Panc1 (cell line): Measurements from ENCODE around the gene GPR173. TPM values are rescaled to one million over a fixed set of nuclear protein-coding genes. Genes with fewer than 3 reads are reported as not detected.

Experiments used
- ATAC-seq: fragments of 200-7000 bp; cut with Tn5 transposase; 2 replicates; pipeline ENCODE4 v1.9.1; 2020; ENCODE audit warnings: mild to moderate bottlenecking, moderate library complexity
- BruUV-seq: library from RNA; stranded (reverse); fragments of 400-500 nt; replicated peaks from 2 replicates; lab custom pipeline; 2021; lab: Mats Ljungman, UMichigan
- CTCF ChIA-PET: fragments of 300-600 bp; sonication (Branson Sonifier 250); formaldehyde crosslinking; loops from one replicate; lab custom pipeline; 2022; ENCODE audit warnings: antibody characterized with exemption; lab: Charles Lee
- POLR2A ChIA-PET: fragments of 300-600 bp; sonication (Branson Sonifier 250); formaldehyde crosslinking; loops from one replicate; lab custom pipeline; 2022; ENCODE audit warnings: antibody characterized with exemption; lab: Charles Lee
- DNase-seq: peaks from one replicate; pipeline ENCODE4 v3.0.0-alpha.2; 2010; ENCODE audit warnings: low read depth, low spot score
- H3K27ac ChIP-seq: 2 replicates; pipeline ENCODE4 v1.5.1; 2011; ENCODE audit warnings: mild to moderate bottlenecking, low read length, inconsistent platforms
- H3K27me3 ChIP-seq: fragments of 200-500 bp; sonication (Bioruptor generic); 2 replicates; pipeline ENCODE4 v1.6.0; 2014; ENCODE audit warnings: low read length, inconsistent platforms; ENCODE audit not compliant: control insufficient read depth, insufficient read depth
- H3K36me3 ChIP-seq: fragments of 200-500 bp; sonication (Bioruptor generic); 2 replicates; pipeline ENCODE4 v1.5.1; 2014; ENCODE audit warnings: inconsistent platforms, mild to moderate bottlenecking, low read length, moderate library complexity; ENCODE audit not compliant: control insufficient read depth, insufficient read depth
- H3K4me1 ChIP-seq: 2 replicates; pipeline ENCODE4 v1.5.1; 2011; ENCODE audit warnings: inconsistent platforms, mild to moderate bottlenecking, low read length, moderate library complexity; ENCODE audit not compliant: control insufficient read depth, insufficient read depth
- H3K4me3 ChIP-seq, 2 experiments: 2 replicates each; pipeline ENCODE4 v1.5.1; 2011 to 2012; ENCODE audit warnings: low read depth in 2 of 2, low read length in 2 of 2, mild to moderate bottlenecking in 2 of 2, inconsistent platforms in 1 of 2, moderate library complexity in 1 of 2
- H3K9me3 ChIP-seq: fragments of 200-500 bp; sonication (Bioruptor generic); 2 replicates; pipeline ENCODE4 v1.5.1; 2014; ENCODE audit warnings: low read depth, mild to moderate bottlenecking, inconsistent platforms, low read length, moderate library complexity; ENCODE audit not compliant: control insufficient read depth, insufficient read depth
- CTCF ChIP-seq: fragments of 450-650 bp; IDR thresholded peaks from 2 replicates; pipeline ENCODE4 v1.5.1; 2017; ENCODE audit warnings: mild to moderate bottlenecking
- POLR2AphosphoS5 ChIP-seq: IDR thresholded peaks from 2 replicates; pipeline ENCODE4 v1.6.1; 2012; ENCODE audit warnings: mild to moderate bottlenecking, low read depth, low read length, moderate library complexity
- REST ChIP-seq, 2 experiments: IDR thresholded peaks; 2 replicates each; pipeline ENCODE4 v1.6.1; 2011 to 2012; ENCODE audit warnings: low read depth in 2 of 2, control low read depth in 1 of 2, low read length in 1 of 2, mild to moderate bottlenecking in 1 of 2, moderate library complexity in 1 of 2; ENCODE audit not compliant: insufficient read depth in 1 of 2
- SIN3A ChIP-seq: IDR thresholded peaks from 2 replicates; pipeline ENCODE4 v1.6.1; 2012; ENCODE audit warnings: low read depth, mild to moderate bottlenecking, low read length, moderate library complexity, borderline replicate concordance; ENCODE audit not compliant: insufficient read depth
- TCF7L2 ChIP-seq: IDR thresholded peaks from 2 replicates; pipeline ENCODE4 v1.6.1; 2011; ENCODE audit warnings: mild to moderate bottlenecking, low read depth, low read length, inconsistent platforms
- in situ Hi-C: cut with HindIII; loops from 2 replicates; pipeline ENCODE4 v1.10.0; 2016; ENCODE audit warnings: low sequenced_read_pairs, low pct_unique_long_range_greater_than_20kb
- intact Hi-C: fragments of 100-400 bp; cut with micrococcal nuclease; formaldehyde crosslinking; loops from one replicate; pipeline ENCODE4 v1.10.0; 2022; ENCODE audit not compliant: unreplicated experiment
- total RNA-seq: library from RNA; stranded (reverse); gene quantifications from one replicate; pipeline ENCODE4 v1.2.1, GENCODE V29; 2021; ENCODE audit not compliant: unreplicated experiment

Gene GPR173
- total RNA-seq, 1 experiment from 2014 or later, result 0.13 TPM

- ChIA-PET CTCF (no interaction called here), POLR2A (no interaction called here)
- no peak for TF ChIP-seq TCF7L2
- TF ChIP-seq POLR2AphosphoS5, result no peak
- no peak for TF ChIP-seq SIN3A
- no peak for TF ChIP-seq REST (IDR thresholded peaks at IDR 0.05; ENCODE audit: insufficient read depth in 1 of 2, low read depth in 2 of 2, low read length in 1 of 2)
- TF ChIP-seq CTCF, result no peak
- no peak for DNase-seq
- no TSS peak for BruUV-seq
- H3K27me3 ChIP-seq, result no peaks in the 10 kb centered on the region
- intact Hi-C loops, result no loop called here
- H3K27ac ChIP-seq, result no peak overlapping the region
- no peak overlapping the region for H3K4me3 ChIP-seq
- no peaks in the 10 kb centered on the region for H3K9me3 ChIP-seq
- in situ Hi-C loops, result no loop called here
- no peaks in the 10 kb centered on the region for H3K36me3 ChIP-seq
- H3K4me1 ChIP-seq, result no peaks in the 10 kb centered on the region
- ATAC-seq, result no peak
Observed at GRCh38 chrX:53004038-53004437, 44.6 kb upstream of the GPR173 start.

GRCh38 chrX:53004811-53005210 is 43.8 kb upstream of the GPR173 start:
- POLR2A ChIA-PET, result no interaction called here
- in situ Hi-C loops, result no loop called here
- intact Hi-C loops, result no loop called here
- no peaks in the 10 kb centered on the region for H3K4me1 ChIP-seq
- no peak for TF ChIP-seq REST (IDR thresholded peaks at IDR 0.05; ENCODE audit: insufficient read depth in 1 of 2, low read depth in 2 of 2, low read length in 1 of 2)
- TF ChIP-seq CTCF, result no peak
- TF ChIP-seq TCF7L2, result no peak
- no peak for TF ChIP-seq POLR2AphosphoS5
- TF ChIP-seq SIN3A, result no peak
- ATAC-seq (no peak), DNase-seq (no peak)
- H3K4me3 ChIP-seq, result no peak overlapping the region
- H3K36me3 ChIP-seq, result no peaks in the 10 kb centered on the region
- CTCF ChIA-PET, result no interaction called here
- H3K9me3 ChIP-seq, result no peaks in the 10 kb centered on the region
- no TSS peak for BruUV-seq
- no peak overlapping the region for H3K27ac ChIP-seq
- no peaks in the 10 kb centered on the region for H3K27me3 ChIP-seq
